ENCODE results near the gene TDRD10.
A peak's percentile ranks its signal among the peaks of the same experiment; 100 is the strongest.

TDRD10 gene

DNA sequence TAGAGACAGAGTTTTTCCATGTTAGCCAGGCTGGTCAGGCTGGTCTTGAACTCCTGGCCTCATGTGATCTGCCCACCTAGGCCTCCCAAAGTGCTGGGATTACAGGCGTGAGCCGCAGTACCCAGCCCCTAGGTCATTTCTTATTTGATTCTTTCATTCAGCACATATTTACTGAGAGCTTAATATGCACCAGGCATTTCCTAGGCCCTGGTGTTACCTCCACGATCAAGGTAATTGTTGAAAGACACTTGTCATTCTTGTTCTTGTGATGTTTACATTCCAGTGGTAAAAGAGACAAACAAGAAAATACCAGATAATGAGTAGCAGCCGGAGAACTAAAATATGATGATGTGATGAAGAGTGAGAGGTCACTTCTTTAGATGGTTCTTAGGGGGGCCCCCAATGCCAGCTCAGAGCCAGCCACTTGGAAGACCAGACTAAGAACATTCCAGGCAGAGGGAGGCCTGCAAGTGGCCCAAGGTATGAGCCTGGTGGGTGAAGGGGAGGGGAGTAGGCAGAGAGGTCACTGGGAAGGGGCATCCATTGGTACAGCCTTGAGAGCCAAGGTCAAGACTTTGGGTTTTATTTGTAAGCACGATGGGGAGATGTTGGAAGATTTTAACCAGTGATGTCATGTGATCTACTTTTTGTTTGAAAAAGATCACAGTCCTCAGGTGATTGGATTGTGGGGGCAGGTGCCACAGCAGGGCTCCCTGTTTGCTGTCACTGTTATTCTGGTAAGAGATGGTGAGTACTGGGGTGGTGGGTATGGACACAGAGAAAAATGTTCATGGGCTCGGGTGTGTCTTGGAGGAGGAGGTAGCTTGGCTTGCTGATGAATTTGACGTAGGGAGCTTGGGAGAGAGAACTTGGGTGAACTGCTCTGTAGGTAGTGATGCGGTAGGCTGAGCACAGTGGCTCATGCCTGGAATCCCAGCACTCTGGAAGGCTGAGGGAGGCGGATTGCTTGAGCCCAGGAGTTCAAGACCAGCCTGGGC is 37.8 kb downstream of the TDRD10 start:
- H2AK5ac ChIP-seq (ENCODE audit: low read depth, low read length), result no peak overlapping the region
- no peak overlapping the region for H3K27ac ChIP-seq (replicated peaks; ENCODE audit: low read length)
- no peak overlapping the region for H2BK120ac ChIP-seq (ENCODE audit: low read depth, low read length)
- DNase-seq (ENCODE audit: low spot score), result no peak
- H3K4me1 ChIP-seq (ENCODE audit: control insufficient read depth in 2 of 2, insufficient read depth in 1 of 2, low read depth in 1 of 2, low read length in 2 of 2), result peaks cover 0 to 1% of the 10 kb centered on the region in 2 donors
- H3K23ac ChIP-seq (ENCODE audit: low read depth, low read length, poor library complexity), result no peak overlapping the region
- no peak overlapping the region for H4K8ac ChIP-seq (ENCODE audit: low read depth, low read length)
- no peak overlapping the region for H2BK5ac ChIP-seq (ENCODE audit: low read length)
- no peak overlapping the region for H2BK12ac ChIP-seq (ENCODE audit: low read length)
- no peaks in the 10 kb centered on the region for H3K36me3 ChIP-seq (replicated peaks in 1 of 2; ENCODE audit: control insufficient read depth in 2 of 2, insufficient read depth in 2 of 2, low read length in 2 of 2)
- no peak overlapping the region for H3K4ac ChIP-seq (ENCODE audit: low read length)
- no peaks in the 10 kb centered on the region for H3K79me1 ChIP-seq (ENCODE audit: low read depth, low read length)
- peaks cover 0 to 6% of the 10 kb centered on the region in 2 donors for H3K9me3 ChIP-seq (replicated peaks in 1 of 2; ENCODE audit: control insufficient read depth in 2 of 2, insufficient read depth in 1 of 2, low read depth in 1 of 2, low read length in 2 of 2)
- no peak overlapping the region for H4K91ac ChIP-seq (ENCODE audit: low read depth, low read length, poor library complexity)
- H3K9ac ChIP-seq (ENCODE audit: low read depth, low read length, poor library complexity), result no peak overlapping the region
- H3K14ac ChIP-seq (ENCODE audit: low read length), result no peak overlapping the region
- H3K27me3 ChIP-seq (ENCODE audit: control insufficient read depth in 3 of 3, insufficient read depth in 3 of 3, low read depth in 1 of 3, low read length in 3 of 3), result peaks cover 0 to 27% (median 0%) of the 10 kb centered on the region in 3 experiments
- no peak overlapping the region for H2AFZ ChIP-seq (ENCODE audit: low read length)
- no peak overlapping the region for H3K18ac ChIP-seq (ENCODE audit: low read length)
- no CpG with 5 or more reads among the region's 9 CpGs for WGBS, 2 donors (ENCODE audit: extremely low coverage in 2 of 2, insufficient read length in 2 of 2, insufficient replicate concordance in 1 of 2)
- no peak overlapping the region for H3K4me3 ChIP-seq (ENCODE audit: low read length in 2 of 2)
- no peak overlapping the region for H3K4me2 ChIP-seq (ENCODE audit: insufficient read depth, low read length, poor library complexity, severe bottlenecking)
- H2BK15ac ChIP-seq (ENCODE audit: low read length), result no peak overlapping the region

- Histone ChIP-seq H3K14ac (ENCODE audit: low read length) (no peak overlapping the region), H3K27me3 (ENCODE audit: control insufficient read depth in 3 of 3, insufficient read depth in 3 of 3, low read depth in 1 of 3, low read length in 3 of 3) (peaks cover 0 to 27% (median 0%) of the 10 kb centered on the region in 3 experiments), H4K91ac (ENCODE audit: low read depth, low read length, poor library complexity) (no peak overlapping the region), H3K36me3 (replicated peaks in 1 of 2; ENCODE audit: control insufficient read depth in 2 of 2, insufficient read depth in 2 of 2, low read length in 2 of 2) (no peaks in the 10 kb centered on the region), H2BK120ac (ENCODE audit: low read depth, low read length) (no peak overlapping the region), H2AFZ (ENCODE audit: low read length) (peak overlapping the region; percentile 3), H2BK12ac (ENCODE audit: low read length) (no peak overlapping the region), H3K79me1 (ENCODE audit: low read depth, low read length) (no peaks in the 10 kb centered on the region), H4K8ac (ENCODE audit: low read depth, low read length) (no peak overlapping the region), H3K4ac (ENCODE audit: low read length) (no peak overlapping the region), H3K23ac (ENCODE audit: low read depth, low read length, poor library complexity) (no peak overlapping the region), H3K9me3 (replicated peaks in 1 of 2; ENCODE audit: control insufficient read depth in 2 of 2, insufficient read depth in 1 of 2, low read depth in 1 of 2, low read length in 2 of 2) (no peaks in the 10 kb centered on the region), H3K18ac (ENCODE audit: low read length) (peak overlapping the region; percentile 23), H2BK15ac (ENCODE audit: low read length) (no peak overlapping the region), H2AK5ac (ENCODE audit: low read depth, low read length) (no peak overlapping the region), H3K4me2 (ENCODE audit: insufficient read depth, low read length, poor library complexity, severe bottlenecking) (no peak overlapping the region), H3K4me3 (ENCODE audit: low read length in 2 of 2) (no peak overlapping the region), H2BK5ac (ENCODE audit: low read length) (no peak overlapping the region), H3K9ac (ENCODE audit: low read depth, low read length, poor library complexity) (no peak overlapping the region), H3K27ac (replicated peaks; ENCODE audit: low read length) (no peak overlapping the region), H3K4me1 (ENCODE audit: control insufficient read depth in 2 of 2, insufficient read depth in 1 of 2, low read depth in 1 of 2, low read length in 2 of 2) (peaks cover 0 to 1% of the 10 kb centered on the region in 2 donors)
- WGBS, 2 donors (ENCODE audit: extremely low coverage in 2 of 2, insufficient read length in 2 of 2, insufficient replicate concordance in 1 of 2), result 100% methylated on average over 1 of the region's 6 CpGs; no CpG with 5 or more reads in 1 of the 2 donors
- DNase-seq (ENCODE audit: low spot score), result no peak
These were observed 39.2 kb downstream of the TDRD10 start for GRCh38 chr1:154541231-154541630.

DNA sequence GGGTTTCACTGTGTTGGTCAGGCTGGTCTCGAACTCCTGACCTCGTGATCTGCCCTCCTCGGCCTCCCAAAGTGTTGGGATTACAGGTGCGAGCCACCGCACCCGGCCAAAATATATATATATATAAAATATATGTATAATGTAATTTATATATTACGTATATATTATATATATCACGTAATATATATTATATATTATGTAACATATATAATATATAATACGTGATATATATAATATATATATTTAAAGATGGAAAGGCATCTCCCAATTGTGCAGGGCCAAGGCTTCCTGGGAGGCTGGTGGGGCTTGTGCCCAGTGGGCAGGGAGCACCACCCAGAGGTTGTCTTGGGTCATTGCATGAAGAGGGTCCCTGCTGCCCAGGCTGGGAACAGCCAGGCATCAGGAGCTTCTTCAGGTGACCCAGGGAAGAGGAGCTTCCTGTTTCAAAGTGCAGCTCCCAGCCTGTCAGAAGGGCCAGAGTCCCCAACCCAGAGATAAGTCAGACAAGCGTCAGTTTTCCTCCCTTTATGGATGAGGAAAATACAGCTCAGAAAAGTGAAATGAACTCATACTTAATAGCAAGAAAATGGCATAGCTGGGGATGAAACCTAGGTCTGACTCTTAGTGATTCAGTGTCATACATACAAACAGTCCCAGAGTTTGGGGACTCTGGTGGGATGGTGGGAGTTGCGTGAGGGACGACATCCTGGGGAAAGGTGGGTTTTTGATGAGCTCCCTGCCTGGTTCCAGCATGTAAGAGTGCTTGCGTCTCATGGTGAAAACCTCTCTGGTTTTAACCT is 44.4 kb downstream of the TDRD10 start:
- Histone ChIP-seq H2AFZ (ENCODE audit: low read length) (peak overlapping the region; percentile 33), H2AK5ac (ENCODE audit: low read depth, low read length) (no peak overlapping the region), H3K4me1 (ENCODE audit: control insufficient read depth in 2 of 2, insufficient read depth in 1 of 2, low read depth in 1 of 2, low read length in 2 of 2) (no peaks in the 10 kb centered on the region), H3K9ac (ENCODE audit: low read depth, low read length, poor library complexity) (no peak overlapping the region), H3K23ac (ENCODE audit: low read depth, low read length, poor library complexity) (no peak overlapping the region), H3K18ac (ENCODE audit: low read length) (no peak overlapping the region), H2BK5ac (ENCODE audit: low read length) (no peak overlapping the region), H4K8ac (ENCODE audit: low read depth, low read length) (no peak overlapping the region), H3K27me3 (ENCODE audit: control insufficient read depth in 3 of 3, insufficient read depth in 3 of 3, low read depth in 1 of 3, low read length in 3 of 3) (peaks cover 0 to 14% (median 0%) of the 10 kb centered on the region in 3 experiments), H2BK120ac (ENCODE audit: low read depth, low read length) (no peak overlapping the region), H3K36me3 (replicated peaks in 1 of 2; ENCODE audit: control insufficient read depth in 2 of 2, insufficient read depth in 2 of 2, low read length in 2 of 2) (peaks cover 24 to 35% of the 10 kb centered on the region in 2 donors), H3K4ac (ENCODE audit: low read length) (no peak overlapping the region), H3K4me3 (ENCODE audit: low read length in 2 of 2) (no peak overlapping the region), H3K9me3 (replicated peaks in 1 of 2; ENCODE audit: control insufficient read depth in 2 of 2, insufficient read depth in 1 of 2, low read depth in 1 of 2, low read length in 2 of 2) (no peaks in the 10 kb centered on the region), H2BK15ac (ENCODE audit: low read length) (no peak overlapping the region), H3K14ac (ENCODE audit: low read length) (no peak overlapping the region), H3K79me1 (ENCODE audit: low read depth, low read length) (no peaks in the 10 kb centered on the region), H4K91ac (ENCODE audit: low read depth, low read length, poor library complexity) (no peak overlapping the region), H3K4me2 (ENCODE audit: insufficient read depth, low read length, poor library complexity, severe bottlenecking) (no peak overlapping the region), H2BK12ac (ENCODE audit: low read length) (no peak overlapping the region), H3K27ac (replicated peaks; ENCODE audit: low read length) (no peak overlapping the region)
- DNase-seq (ENCODE audit: low spot score), result peak; percentile 52
- no CpG with 5 or more reads among the region's 13 CpGs for WGBS, 2 donors (ENCODE audit: extremely low coverage in 2 of 2, insufficient read length in 2 of 2, insufficient replicate concordance in 1 of 2)
